A549 treated with CpdA at 1 μM for 4 hours (cell line): ENCODE results near the gene PRSS8. TPM values are rescaled to one million over a fixed set of nuclear protein-coding genes. Genes with fewer than 3 reads are reported as not detected.

Experiments
- total RNA-seq: library from RNA; stranded (reverse); fragments of 200-300 nt; extraction: Qiagen RNA extraction; gene quantifications from 5 replicates; pipeline ENCODE4 v1.2.3, GENCODE V29; 2022; ENCODE audit warnings: low read depth

Gene PRSS8
- 0.21 to 0.33 TPM (median 0.24 TPM) in 5 replicates for total RNA-seq

GRCh38 chr16:31135535-31136286, at the start of gene PRSS8:
TSS of gene PRSS8 (minus strand) at chr16:31135727. CDS start at chr16:31135498, 229 bp downstream.

GRCh38 chr16:31179747-31180459, 44.4 kb upstream of the PRSS8 start, which contains the start of gene FUS:
TSS of gene FUS (plus strand) at chr16:31180139. CDS start at chr16:31180215, 76 bp downstream.

GRCh38 chr16:31149894-31150890, 14.7 kb upstream of the PRSS8 start, which contains the start of gene PRSS36:
TSS of gene PRSS36 (minus strand) at chr16:31150066. CDS start at chr16:31150035, 31 bp downstream.

GRCh38 chr16:31117384-31118222, 17.9 kb downstream of the PRSS8 start, which contains the start of gene KAT8:
TSS of gene KAT8 (plus strand) at chr16:31117664. CDS start at chr16:31117682, 18 bp downstream.

DNA sequence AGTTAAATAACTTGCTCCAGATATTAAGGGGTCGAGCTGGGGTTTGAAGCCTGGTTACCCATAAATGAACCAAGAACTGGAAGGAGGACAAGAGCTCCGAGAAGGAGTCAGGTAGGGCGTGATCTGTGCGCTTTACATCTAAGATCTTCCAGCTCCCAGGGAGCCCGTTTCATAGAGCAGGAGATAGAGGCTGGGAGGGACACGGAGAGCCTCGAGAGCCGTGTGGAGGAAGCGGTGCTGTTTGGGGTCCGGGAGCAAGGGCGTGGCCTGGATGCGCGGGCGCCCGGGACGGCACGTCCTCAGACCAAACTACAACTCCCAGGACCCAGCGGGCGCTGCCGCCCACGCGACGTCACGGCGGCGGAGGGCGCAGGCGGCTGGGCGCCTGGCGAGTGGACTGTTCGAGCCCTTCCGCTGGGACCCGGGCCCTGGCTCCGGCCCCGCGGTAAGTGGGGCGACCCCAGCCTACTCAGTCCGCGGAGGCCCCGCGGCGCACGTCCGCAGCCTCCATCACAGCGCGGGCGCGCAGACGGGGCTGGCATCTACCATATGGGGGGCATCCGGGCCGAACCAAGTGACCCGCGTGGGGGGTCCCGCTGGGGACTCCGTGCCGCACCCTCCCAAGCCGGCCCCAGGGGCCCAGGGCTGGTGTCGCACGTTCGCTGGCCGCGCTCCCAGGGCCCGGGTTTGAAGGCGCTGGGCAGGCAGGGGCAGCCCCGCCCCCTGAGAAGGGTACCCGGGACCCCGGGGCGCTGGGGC, 27.3 kb downstream of the PRSS8 start, which contains the start of gene BCKDK:
Gene BCKDK, plus strand, starts transcription at position 352 of the 759 bp plus-strand sequence. CDS start 838 bp downstream, outside the sequence.

DNA sequence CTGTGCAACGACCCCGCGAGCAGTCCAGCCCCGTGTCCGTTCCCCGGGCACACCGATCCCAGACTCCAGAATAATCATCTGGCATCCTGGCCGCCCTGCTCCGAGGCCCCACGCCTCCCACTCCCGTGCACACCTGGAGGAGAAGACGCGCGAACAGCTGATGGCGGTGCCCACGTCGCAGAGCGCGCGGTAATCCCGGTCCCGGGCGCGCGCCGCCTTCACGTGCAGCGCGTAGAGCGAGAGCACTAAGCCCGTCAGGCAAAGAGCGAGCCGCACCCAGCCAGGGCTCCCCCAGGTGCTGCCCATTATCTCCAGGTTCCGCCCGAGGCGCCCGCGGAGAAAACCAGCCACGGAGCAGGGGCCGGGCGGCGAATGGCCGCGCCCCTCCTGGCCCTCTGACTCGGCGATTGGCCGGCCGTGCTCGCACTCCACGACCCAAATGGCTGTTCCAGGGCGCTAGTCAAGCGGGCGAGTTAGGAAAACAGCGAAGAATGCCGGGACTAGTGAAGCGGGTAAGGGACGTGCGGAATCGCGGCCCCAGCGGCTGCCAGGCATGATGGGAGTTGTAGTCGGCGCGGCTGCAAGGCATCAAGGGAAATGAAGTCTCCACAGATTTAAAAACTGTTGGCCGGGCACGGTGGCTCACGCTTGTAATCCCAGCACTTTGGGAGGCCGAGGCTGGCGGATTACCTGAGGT, 41.0 kb downstream of the PRSS8 start, which contains the start of gene VKORC1:
Gene VKORC1, minus strand, starts transcription at position 374 of the 697 bp plus-strand sequence. Its CDS starts 68 bp downstream, at position 306.

DNA sequence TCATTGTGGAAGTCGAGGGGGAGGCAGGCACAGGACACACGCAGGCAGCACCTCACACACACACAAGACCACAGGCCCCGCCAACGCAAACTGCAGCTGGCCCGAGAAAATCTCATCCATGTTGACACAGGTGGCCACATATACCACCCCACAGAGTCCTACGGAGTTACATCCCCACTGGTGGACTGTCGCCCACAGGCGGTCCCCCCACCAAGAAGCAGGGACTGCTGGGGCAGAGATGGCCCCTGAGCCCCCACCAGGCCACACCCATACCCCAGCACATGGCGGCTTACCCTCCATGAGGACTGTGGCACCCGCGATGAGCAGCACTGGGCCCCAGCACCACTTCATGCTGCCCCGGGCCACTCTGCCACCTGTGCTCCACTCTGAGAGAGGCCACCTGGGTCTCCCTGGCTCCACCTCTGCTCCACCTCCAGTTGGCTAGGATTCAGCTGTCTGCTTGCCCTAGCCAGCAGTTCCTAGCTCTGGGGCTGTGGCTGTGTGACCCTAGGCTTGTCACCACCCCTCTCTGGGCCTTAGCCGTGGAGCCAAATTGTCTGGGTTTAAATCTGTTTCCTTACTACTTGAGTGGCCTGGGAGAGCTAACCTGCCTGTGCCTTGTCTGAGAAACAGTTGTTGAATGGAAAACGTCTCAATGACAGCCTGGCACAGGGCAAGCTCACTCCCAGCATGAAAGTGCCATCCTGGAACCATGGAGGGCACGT, 46.9 kb downstream of the PRSS8 start, which contains the start of gene PRSS53:
Gene PRSS53, minus strand, starts transcription at position 485 of the 725 bp plus-strand sequence. Its CDS starts 134 bp downstream, at position 351.

Other genes with a start within 250 kb of the PRSS8 start
- gene BCL7C, start 241.7 kb downstream of the PRSS8 start, total RNA-seq: 24.3 to 38.7 TPM (median 36.4 TPM) in 5 replicates
- 0.09 to 0.23 TPM (median 0.16 TPM) in 4 of 5 replicates, not detected in the other for gene CTF1, start 239.1 kb downstream of the PRSS8 start, total RNA-seq
- 16.3 to 25.2 TPM (median 21.8 TPM) in 5 replicates for gene FBXL19, start 212.2 kb downstream of the PRSS8 start, total RNA-seq
- gene ORAI3, start 186.7 kb downstream of the PRSS8 start, total RNA-seq: 12.1 to 15.0 TPM (median 13.6 TPM) in 5 replicates
- 17.6 to 24.3 TPM (median 21.8 TPM) in 5 replicates for gene SETD1A, start 178.0 kb downstream of the PRSS8 start, total RNA-seq
- gene HSD3B7, start 150.5 kb downstream of the PRSS8 start, total RNA-seq: 12.5 to 17.3 TPM (median 14.7 TPM) in 5 replicates
- gene STX1B, start 125.1 kb downstream of the PRSS8 start, total RNA-seq: 1.4 to 2.2 TPM (median 1.7 TPM) in 5 replicates
- 62.0 to 77.3 TPM (median 76.2 TPM) in 5 replicates for gene STX4, start 102.2 kb downstream of the PRSS8 start, total RNA-seq
- gene ZNF668, start 61.5 kb downstream of the PRSS8 start, total RNA-seq: 15.6 to 22.1 TPM (median 16.6 TPM) in 5 replicates
- 9.3 to 11.3 TPM (median 9.8 TPM) in 5 replicates for gene ZNF646, start 61.3 kb downstream of the PRSS8 start, total RNA-seq
- 0.78 to 2.7 TPM (median 1.4 TPM) in 5 replicates for gene PRSS53, start 46.8 kb downstream of the PRSS8 start, total RNA-seq
- gene VKORC1, start 40.9 kb downstream of the PRSS8 start, total RNA-seq: 93.5 to 141 TPM (median 138 TPM) in 5 replicates
- 35.8 to 51.3 TPM (median 41.7 TPM) in 5 replicates for gene BCKDK, start 27.3 kb downstream of the PRSS8 start, total RNA-seq
- gene KAT8, start 18.1 kb downstream of the PRSS8 start, total RNA-seq: 34.5 to 39.9 TPM (median 37.7 TPM) in 5 replicates
- gene PRSS36, start 14.3 kb upstream of the PRSS8 start, total RNA-seq: 0.35 to 1.1 TPM (median 0.70 TPM) in 5 replicates
- 510 to 596 TPM (median 534 TPM) in 5 replicates for gene FUS, start 44.4 kb upstream of the PRSS8 start, total RNA-seq
- 24.0 to 44.0 TPM (median 40.3 TPM) in 5 replicates for gene PYCARD, start 67.0 kb upstream of the PRSS8 start, total RNA-seq
- 0.01 to 0.16 TPM (median 0.03 TPM) in 4 of 5 replicates, not detected in the other for gene TRIM72, start 78.4 kb upstream of the PRSS8 start, total RNA-seq
- not detected in 5 replicates for gene PYDC1, start 81.4 kb upstream of the PRSS8 start, total RNA-seq
- gene ITGAM, start 124.2 kb upstream of the PRSS8 start, total RNA-seq: 2.2 to 3.4 TPM (median 2.8 TPM) in 5 replicates
- 1.2 to 2.4 TPM (median 1.3 TPM) in 5 replicates for gene ITGAX, start 219.4 kb upstream of the PRSS8 start, total RNA-seq